ENCODE results near the gene PLA2G15. TPM values are rescaled to one million over a fixed set of nuclear protein-coding genes. Genes with fewer than 3 reads are reported as not detected.

Gene PLA2G15
- total and polyA plus RNA-seq, 2 of the 13 experiments (the other 11 are each of a cell fraction or from before 2014, with no cell fraction given): 14.4 to 23.7 TPM

GRCh38 chr16:68234188-68235107, 10.7 kb upstream of the PLA2G15 start (continued):
- TF ChIP-seq ZNF746 (CRISPR knock-in tag; IDR thresholded peaks at IDR 0.05): no peak; the same call in none of the 2 replicates
- TF ChIP-seq HOXA7 (CRISPR knock-in tag; IDR thresholded peaks at IDR 0.05): no peak
- no peak for TF ChIP-seq ZFAT (CRISPR knock-in tag; conservative IDR thresholded peaks at IDR 0.05)
- TF ChIP-seq GABPA (IDR thresholded peaks at IDR 0.05; ENCODE audit: low read depth, low read length): no peak
- no peak; the same call in 1 of the 2 replicates for TF ChIP-seq GABPA (CRISPR knock-in tag; IDR thresholded peaks at IDR 0.05; ENCODE audit: low read depth)
- TF ChIP-seq GPN1 (CRISPR knock-in tag; IDR thresholded peaks at IDR 0.05; ENCODE audit: borderline replicate concordance): no peak
- TF ChIP-seq IRF9 (CRISPR knock-in tag; IDR thresholded peaks at IDR 0.05; ENCODE audit: borderline replicate concordance): peak; percentile 93; the same call in 1 of the 2 replicates
- peak; percentile 61 for TF ChIP-seq HMG20A (CRISPR knock-in tag; IDR thresholded peaks at IDR 0.05; ENCODE audit: borderline replicate concordance)
- TF ChIP-seq ZFP82 (CRISPR knock-in tag; IDR thresholded peaks at IDR 0.05; ENCODE audit: borderline replicate concordance): no peak
- TF ChIP-seq ZBTB8A (CRISPR knock-in tag; IDR thresholded peaks at IDR 0.05; ENCODE audit: borderline replicate concordance, low read depth): no peak; the same call in 1 of the 2 replicates
- peak; percentile 82 for TF ChIP-seq POGK (CRISPR knock-in tag; conservative IDR thresholded peaks at IDR 0.05)
- no peak for TF ChIP-seq ZNF879 (CRISPR knock-in tag; IDR thresholded peaks at IDR 0.05)
- TF ChIP-seq U2AF2 (IDR thresholded peaks at IDR 0.05; ENCODE audit: low read depth, low read length): no peak
- no peak for TF ChIP-seq ZNF367 (CRISPR knock-in tag; IDR thresholded peaks at IDR 0.05; ENCODE audit: borderline replicate concordance)
- TF ChIP-seq SRSF4 (IDR thresholded peaks at IDR 0.05; ENCODE audit: low read depth, low read length, poor library complexity, severe bottlenecking): no peak
- no peak for TF ChIP-seq TSC22D2 (CRISPR knock-in tag; IDR thresholded peaks at IDR 0.05; ENCODE audit: borderline replicate concordance)
- TF ChIP-seq ZNF207 (IDR thresholded peaks at IDR 0.05; ENCODE audit: borderline replicate concordance): no peak
- TF ChIP-seq HIVEP1 (CRISPR knock-in tag; IDR thresholded peaks at IDR 0.05): no peak
- no peak for TF ChIP-seq NFRKB (IDR thresholded peaks at IDR 0.05)
- TF ChIP-seq, protein P1, sequence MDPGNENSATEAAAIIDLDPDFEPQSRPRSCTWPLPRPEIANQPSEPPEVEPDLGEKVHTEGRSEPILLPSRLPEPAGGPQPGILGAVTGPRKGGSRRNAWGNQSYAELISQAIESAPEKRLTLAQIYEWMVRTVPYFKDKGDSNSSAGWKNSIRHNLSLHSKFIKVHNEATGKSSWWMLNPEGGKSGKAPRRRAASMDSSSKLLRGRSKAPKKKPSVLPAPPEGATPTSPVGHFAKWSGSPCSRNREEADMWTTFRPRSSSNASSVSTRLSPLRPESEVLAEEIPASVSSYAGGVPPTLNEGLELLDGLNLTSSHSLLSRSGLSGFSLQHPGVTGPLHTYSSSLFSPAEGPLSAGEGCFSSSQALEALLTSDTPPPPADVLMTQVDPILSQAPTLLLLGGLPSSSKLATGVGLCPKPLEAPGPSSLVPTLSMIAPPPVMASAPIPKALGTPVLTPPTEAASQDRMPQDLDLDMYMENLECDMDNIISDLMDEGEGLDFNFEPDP (CRISPR knock-in tag; conservative IDR thresholded peaks at IDR 0.05): no peak
- TF ChIP-seq ESRRA (CRISPR knock-in tag; IDR thresholded peaks at IDR 0.05; ENCODE audit: low read depth): no peak
- no peak for TF ChIP-seq ARID2 (CRISPR knock-in tag; IDR thresholded peaks at IDR 0.05; ENCODE audit: borderline replicate concordance)
- TF ChIP-seq, protein P2, sequence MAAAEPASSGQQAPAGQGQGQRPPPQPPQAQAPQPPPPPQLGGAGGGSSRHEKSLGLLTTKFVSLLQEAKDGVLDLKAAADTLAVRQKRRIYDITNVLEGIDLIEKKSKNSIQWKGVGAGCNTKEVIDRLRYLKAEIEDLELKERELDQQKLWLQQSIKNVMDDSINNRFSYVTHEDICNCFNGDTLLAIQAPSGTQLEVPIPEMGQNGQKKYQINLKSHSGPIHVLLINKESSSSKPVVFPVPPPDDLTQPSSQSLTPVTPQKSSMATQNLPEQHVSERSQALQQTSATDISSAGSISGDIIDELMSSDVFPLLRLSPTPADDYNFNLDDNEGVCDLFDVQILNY (CRISPR knock-in tag; conservative IDR thresholded peaks at IDR 0.05): no peak
- TF ChIP-seq, protein P3, sequence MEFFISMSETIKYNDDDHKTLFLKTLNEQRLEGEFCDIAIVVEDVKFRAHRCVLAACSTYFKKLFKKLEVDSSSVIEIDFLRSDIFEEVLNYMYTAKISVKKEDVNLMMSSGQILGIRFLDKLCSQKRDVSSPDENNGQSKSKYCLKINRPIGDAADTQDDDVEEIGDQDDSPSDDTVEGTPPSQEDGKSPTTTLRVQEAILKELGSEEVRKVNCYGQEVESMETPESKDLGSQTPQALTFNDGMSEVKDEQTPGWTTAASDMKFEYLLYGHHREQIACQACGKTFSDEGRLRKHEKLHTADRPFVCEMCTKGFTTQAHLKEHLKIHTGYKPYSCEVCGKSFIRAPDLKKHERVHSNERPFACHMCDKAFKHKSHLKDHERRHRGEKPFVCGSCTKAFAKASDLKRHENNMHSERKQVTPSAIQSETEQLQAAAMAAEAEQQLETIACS (CRISPR knock-in tag; IDR thresholded peaks at IDR 0.05): no peak

Measured in HepG2 (cell line).